Loucy (cell line): Measurements from ENCODE around the gene PIK3CD.
"Not testable (repeated sequence)": the region's sequence is repeated elsewhere in the genome, so short reads cannot be mapped to it uniquely, and the experiment has no call there.

Experiments
- H2AFZ ChIP-seq: fragments of 200-600 bp; sonication (generic); 2 replicates; pipeline ENCODE4 v1.6.0; 2016; ENCODE audit warnings: antibody characterized with exemption, mild to moderate bottlenecking, low read length, moderate library complexity
- H3F3A ChIP-seq: fragments of 200-600 bp; 2 replicates; pipeline ENCODE4 v1.6.0; 2016; ENCODE audit warnings: antibody characterized with exemption, low read depth, mild to moderate bottlenecking
- H3K27me3 ChIP-seq: fragments of 200-600 bp; sonication (generic); 2 replicates; pipeline ENCODE4 v1.6.1; 2014; ENCODE audit warnings: low read length, mild to moderate bottlenecking; ENCODE audit not compliant: insufficient read depth, poor library complexity, severe bottlenecking
- H3K36me3 ChIP-seq: fragments of 200-600 bp; sonication (generic); 2 replicates; pipeline ENCODE4 v1.6.1; 2016; ENCODE audit warnings: low read length; ENCODE audit not compliant: insufficient read depth
- H3K4me1 ChIP-seq: fragments of 200-600 bp; sonication (generic); 2 replicates; pipeline ENCODE4 v1.5.1; 2014; ENCODE audit warnings: low read length, mild to moderate bottlenecking; ENCODE audit not compliant: insufficient read depth, poor library complexity, severe bottlenecking
- H3K4me2 ChIP-seq: fragments of 200-600 bp; sonication (generic); 2 replicates; pipeline ENCODE4 v1.6.0; 2014; ENCODE audit warnings: antibody characterized with exemption, low read length, low read depth, mild to moderate bottlenecking; ENCODE audit not compliant: poor library complexity, severe bottlenecking
- H3K4me3 ChIP-seq: fragments of 200-600 bp; sonication (generic); 2 replicates; pipeline ENCODE4 v1.5.1; 2014; ENCODE audit warnings: low read length, mild to moderate bottlenecking, mixed read lengths; ENCODE audit not compliant: poor library complexity, severe bottlenecking
- H3K79me2 ChIP-seq: fragments of 200-600 bp; sonication (generic); 2 replicates; pipeline ENCODE4 v1.6.1; 2014; ENCODE audit warnings: low read length; ENCODE audit not compliant: insufficient read depth
- H3K9ac ChIP-seq: fragments of 200-600 bp; sonication (generic); 2 replicates; pipeline ENCODE4 v1.6.0; 2014; ENCODE audit warnings: mild to moderate bottlenecking, low read depth, low read length, moderate library complexity; ENCODE audit not compliant: poor library complexity, severe bottlenecking
- H3K9me2 ChIP-seq: fragments of 200-600 bp; sonication (generic); replicated peaks from 2 replicates; pipeline ENCODE4 v1.6.1; 2016; ENCODE audit warnings: low read depth, low read length, mixed read lengths
- H3K9me3 ChIP-seq: fragments of 200-600 bp; sonication (generic); 2 replicates; pipeline ENCODE4 v1.6.1; 2014; ENCODE audit warnings: mild to moderate bottlenecking, antibody characterized with exemption, low read length, low read depth; ENCODE audit not compliant: insufficient read depth
- H4K20me1 ChIP-seq: fragments of 200-600 bp; sonication (generic); 2 replicates; pipeline ENCODE4 v1.6.0; 2014; ENCODE audit warnings: antibody characterized with exemption, low read length, mild to moderate bottlenecking; ENCODE audit not compliant: insufficient read depth, poor library complexity, severe bottlenecking
- CTCF ChIP-seq: fragments of 200-600 bp; sonication (generic); conservative IDR thresholded peaks from 2 replicates; pipeline ENCODE4 v1.5.1; 2014; ENCODE audit warnings: mild to moderate bottlenecking, antibody characterized with exemption, low read length
- EZH2phosphoT487 ChIP-seq: fragments of 200-600 bp; IDR thresholded peaks from 2 replicates; pipeline ENCODE4 v1.6.1; 2018; ENCODE audit warnings: antibody characterized with exemption, mild to moderate bottlenecking, moderate library complexity, borderline replicate concordance

Gene PIK3CD

DNA sequence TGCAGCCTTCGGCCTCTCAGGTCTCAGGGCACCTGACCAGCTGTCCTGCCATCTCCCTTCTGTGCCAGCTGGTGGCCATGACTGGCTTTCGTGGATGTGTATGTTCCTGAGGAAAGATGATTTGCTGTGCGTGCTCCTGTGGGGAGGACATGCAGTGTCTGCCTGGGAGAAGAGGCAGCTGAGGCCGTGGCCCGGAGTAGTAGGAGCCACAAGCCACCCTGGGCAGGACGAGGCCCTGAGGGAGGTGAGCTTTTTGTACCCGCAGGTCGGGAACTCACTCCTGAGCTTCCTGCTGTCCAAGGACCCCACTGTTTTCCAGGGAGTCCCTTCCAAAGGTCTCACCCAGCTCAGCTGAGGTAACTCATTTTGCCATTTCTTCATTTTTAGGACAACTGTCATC, 58.5 kb downstream of the PIK3CD start:
- peaks cover under 1% of the 10 kb centered on the region for H3K4me1 ChIP-seq
- TF ChIP-seq EZH2phosphoT487: no peak
- no peak for TF ChIP-seq CTCF

GRCh38 chr1:9711466-9712020, 60.0 kb downstream of the PIK3CD start:
- no peak overlapping the region for H3K9ac ChIP-seq
- TF ChIP-seq EZH2phosphoT487 (no peak), CTCF (no peak)
- H4K20me1 ChIP-seq: no peaks in the 10 kb centered on the region
- H3K9me2 ChIP-seq: no peaks in the 10 kb centered on the region
- no peak overlapping the region for H3K4me3 ChIP-seq
- H3K4me1 ChIP-seq: no peaks in the 10 kb centered on the region
- H3K36me3 ChIP-seq: no peaks in the 10 kb centered on the region
- H3K4me2 ChIP-seq: no peak overlapping the region
- H3K79me2 ChIP-seq: peaks cover 6% of the 10 kb centered on the region; the same call in 1 of the 2 replicates
- no peaks in the 10 kb centered on the region for H3K9me3 ChIP-seq
- H2AFZ ChIP-seq: no peak overlapping the region
- H3F3A ChIP-seq: no peaks in the 10 kb centered on the region
- no peaks in the 10 kb centered on the region for H3K27me3 ChIP-seq

More for the DNA sequence above, 58.5 kb downstream of the PIK3CD start:
- H3K4me3 ChIP-seq: no peak overlapping the region
- H4K20me1 ChIP-seq: no peaks in the 10 kb centered on the region
- H3K27me3 ChIP-seq: no peaks in the 10 kb centered on the region
- H3K36me3 ChIP-seq: no peaks in the 10 kb centered on the region
- H3K4me2 ChIP-seq: no peak overlapping the region
- no peaks in the 10 kb centered on the region for H3K9me3 ChIP-seq
- no peak overlapping the region for H2AFZ ChIP-seq
- no peaks in the 10 kb centered on the region for H3K9me2 ChIP-seq
- no peaks in the 10 kb centered on the region for H3K79me2 ChIP-seq
- H3F3A ChIP-seq: no peaks in the 10 kb centered on the region
- H3K9ac ChIP-seq: no peak overlapping the region

GRCh38 chr1:9712767-9713166, 61.2 kb downstream of the PIK3CD start:
- not testable (repeated sequence) for H2AFZ ChIP-seq, H3F3A ChIP-seq, H4K20me1 ChIP-seq, H3K9me2 ChIP-seq, H3K4me3 ChIP-seq, H3K4me2 ChIP-seq, H3K9me3 ChIP-seq, H3K4me1 ChIP-seq, H3K9ac ChIP-seq, H3K27me3 ChIP-seq, H3K36me3 ChIP-seq
- peaks cover 14% of the 10 kb centered on the region; the same call in 1 of the 2 replicates for H3K79me2 ChIP-seq

DNA sequence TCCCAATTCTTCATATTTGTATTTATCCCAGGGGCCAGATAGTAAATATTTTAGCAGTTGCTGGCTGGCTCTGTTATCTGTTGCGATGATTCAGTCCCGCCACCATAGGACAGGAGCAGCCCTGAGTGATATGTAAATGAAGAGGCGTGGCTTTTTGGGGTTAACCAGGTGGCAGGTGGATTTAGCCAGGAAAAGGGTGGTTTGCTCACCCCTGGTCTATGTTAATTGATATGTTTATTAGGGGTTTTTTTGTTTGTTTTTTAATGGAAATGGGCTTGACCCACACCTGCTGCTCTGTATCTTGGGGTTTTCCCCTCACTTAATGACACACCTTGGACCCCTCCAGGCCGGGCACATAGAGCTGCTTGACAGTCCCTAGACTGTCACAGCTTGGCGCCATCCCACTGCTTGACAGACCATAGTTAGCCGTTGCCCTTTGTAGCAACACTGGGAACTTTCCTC, 62.8 kb downstream of the PIK3CD start:
- Histone ChIP-seq H3K9me3 (no peaks in the 10 kb centered on the region), H3K36me3 (no peaks in the 10 kb centered on the region), H3K4me1 (peaks cover 10% of the 10 kb centered on the region), H3K27me3 (no peaks in the 10 kb centered on the region), H3K79me2 (peaks cover 14% of the 10 kb centered on the region; the same call in 1 of the 2 replicates), H3K9ac (no peak overlapping the region), H3F3A (no peaks in the 10 kb centered on the region), H2AFZ (no peak overlapping the region), H3K4me3 (no peak overlapping the region), H3K9me2 (no peaks in the 10 kb centered on the region), H4K20me1 (no peaks in the 10 kb centered on the region), H3K4me2 (no peak overlapping the region)
- no peak for TF ChIP-seq EZH2phosphoT487
- TF ChIP-seq CTCF: no peak
